ENCODE results near the gene UCKL1.
A peak's percentile ranks its signal among the peaks of the same experiment; 100 is the strongest.
"Not testable (repeated sequence)": the region's sequence is repeated elsewhere in the genome, so short reads cannot be mapped to it uniquely, and the experiment has no call there.

Gene UCKL1

GRCh38 chr20:63955827-63956663 is at the start of gene UCKL1:
Gene UCKL1, minus strand, starts transcription at chr20:63956416. Its CDS starts 44 bp downstream, at chr20:63956372.
- peak; percentile 71 to 83 for DNase-seq (ENCODE audit: low read depth in 1 of 2, low spot score in 1 of 2)

DNA sequence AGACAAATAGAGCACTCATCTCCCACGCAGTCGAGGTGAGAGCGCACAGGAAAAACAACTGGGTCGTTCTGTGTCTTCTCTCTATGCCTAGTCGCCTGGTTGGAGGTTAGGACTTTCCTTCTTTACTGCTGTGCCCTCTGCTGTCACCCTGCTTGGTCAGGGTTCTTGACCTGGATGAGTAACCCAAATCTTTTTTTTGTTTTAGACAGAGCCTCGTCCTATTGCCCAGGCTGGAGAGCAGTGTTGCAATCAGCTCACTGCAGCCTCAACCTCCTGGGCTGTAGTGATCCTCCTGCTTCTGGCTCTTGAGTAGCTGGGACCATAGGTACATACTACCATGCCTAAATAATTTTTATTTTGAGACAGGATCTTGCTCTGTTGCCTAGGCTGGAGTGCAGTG is 49.2 kb upstream of the UCKL1 start:
- no peak for DNase-seq (ENCODE audit: low read depth in 1 of 2, low spot score in 1 of 2)

GRCh38 chr20:64003960-64004725 is 47.9 kb upstream of the UCKL1 start:
- no peak for DNase-seq (ENCODE audit: low read depth in 1 of 2, low spot score in 1 of 2)

GRCh38 chr20:64001607-64002011 is 45.4 kb upstream of the UCKL1 start:
- DNase-seq (ENCODE audit: low read depth in 1 of 2, low spot score in 1 of 2), result no peak

GRCh38 chr20:64000906-64001305 is 44.7 kb upstream of the UCKL1 start:
- DNase-seq (ENCODE audit: low read depth in 1 of 2, low spot score in 1 of 2), result no peak

- DNase-seq (ENCODE audit: low read depth in 1 of 2, low spot score in 1 of 2), result no peak
Measured at GRCh38 chr20:63982937-63983336, 26.7 kb upstream of the UCKL1 start.

DNA sequence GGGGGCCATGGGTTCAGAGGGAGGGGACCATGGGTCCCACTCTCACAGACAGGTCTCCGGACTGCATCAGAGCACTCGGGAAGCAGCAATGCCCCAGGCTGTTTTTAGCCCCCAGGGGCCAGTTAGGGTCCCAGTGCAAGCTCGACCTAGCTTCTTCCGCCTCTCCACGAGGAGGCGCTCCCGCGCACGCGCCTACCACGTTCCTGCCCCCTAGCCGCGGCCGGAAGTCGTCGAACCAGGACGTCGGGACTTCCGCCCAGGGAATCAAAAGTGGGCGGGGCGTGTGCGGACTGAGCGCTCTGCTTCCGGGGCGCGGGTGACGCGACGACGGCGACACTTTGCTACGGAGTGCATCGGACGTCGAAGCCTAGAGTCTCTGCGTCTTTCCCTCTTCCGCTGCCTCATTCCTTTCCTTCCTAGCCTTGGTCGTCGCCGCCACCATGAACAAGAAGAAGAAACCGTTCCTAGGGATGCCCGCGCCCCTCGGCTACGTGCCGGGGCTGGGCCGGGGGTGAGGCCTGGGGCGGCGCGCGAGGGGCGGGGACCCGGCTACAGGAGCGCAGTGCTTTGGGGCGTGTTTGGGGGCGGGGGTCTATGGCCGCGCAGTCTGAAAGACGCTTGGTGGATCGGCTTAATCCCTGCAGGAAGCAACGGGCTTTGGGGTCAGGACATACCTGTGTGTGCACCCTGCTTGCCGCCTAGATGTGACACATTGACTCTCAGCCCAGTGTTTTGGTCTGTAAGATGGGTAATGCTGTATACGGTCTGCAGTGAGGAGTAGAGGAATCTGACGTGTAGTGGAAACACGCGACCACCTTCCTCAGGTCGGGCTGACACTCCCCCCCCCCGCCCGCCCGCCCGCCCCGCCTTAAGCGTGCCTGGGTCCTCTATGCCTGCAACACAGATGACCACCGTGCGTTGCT is 24.9 kb upstream of the UCKL1 start, which contains the start of gene PRPF6:
TSS of gene PRPF6 (plus strand) at position 327 of the 923 bp plus-strand sequence. CDS start at position 441, 114 bp downstream.
- DNase-seq (ENCODE audit: low read depth in 1 of 2, low spot score in 1 of 2), result peak; percentile 86 to 93

- no peak for DNase-seq (ENCODE audit: low read depth in 1 of 2, low spot score in 1 of 2)
Measured at GRCh38 chr20:63980317-63980805, 24.1 kb upstream of the UCKL1 start.

DNA sequence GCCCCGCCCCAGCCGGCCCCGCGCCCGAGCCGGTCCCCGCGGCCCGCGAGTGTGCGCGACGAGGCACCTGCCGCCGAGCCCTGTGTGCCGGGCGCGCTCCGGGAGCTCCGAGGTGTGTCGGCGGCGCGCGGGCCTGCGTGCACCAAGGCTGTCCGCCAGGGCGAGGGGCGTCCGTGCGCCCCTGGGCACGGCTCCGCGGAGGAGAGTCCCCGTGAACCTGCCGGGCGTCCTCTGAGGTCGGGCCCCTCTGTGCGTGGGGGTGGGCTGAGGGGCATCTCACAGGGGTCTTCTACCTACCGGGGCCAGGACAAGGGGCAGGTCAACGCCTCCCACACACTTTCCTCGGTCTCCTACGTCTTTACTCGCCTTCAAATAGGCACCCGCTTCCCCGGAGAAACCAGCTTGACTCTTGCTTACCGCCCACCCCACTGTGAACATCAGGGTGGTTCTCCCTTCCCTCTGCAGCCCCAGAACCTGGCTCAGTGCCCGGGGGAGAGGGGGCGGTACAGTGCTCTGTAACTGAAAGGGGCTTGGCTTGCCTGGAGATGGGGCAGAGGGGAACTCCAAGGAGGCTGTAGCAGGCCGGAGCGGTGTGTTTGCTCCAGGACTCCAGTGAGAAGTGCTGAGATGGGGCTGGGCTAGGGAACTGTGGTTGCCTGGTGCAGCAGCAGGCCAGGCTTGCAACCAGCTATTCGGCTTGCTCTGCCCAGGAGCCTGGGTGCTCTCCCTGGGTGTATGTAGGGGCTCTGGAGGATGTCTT is 23.5 kb upstream of the UCKL1 start, which contains the start of gene SAMD10:
TSS of gene SAMD10 (minus strand) at position 86 of the 760 bp plus-strand sequence. CDS start 175 bp downstream, outside the sequence.
- peak; percentile 62 to 73 for DNase-seq (ENCODE audit: low read depth in 1 of 2, low spot score in 1 of 2)

GRCh38 chr20:63979229-63979556 is 23.0 kb upstream of the UCKL1 start:
- DNase-seq (ENCODE audit: low read depth in 1 of 2, low spot score in 1 of 2), result no peak

GRCh38 chr20:63978319-63979228 is 22.4 kb upstream of the UCKL1 start:
- DNase-seq (ENCODE audit: low read depth in 1 of 2, low spot score in 1 of 2), result no peak

DNA sequence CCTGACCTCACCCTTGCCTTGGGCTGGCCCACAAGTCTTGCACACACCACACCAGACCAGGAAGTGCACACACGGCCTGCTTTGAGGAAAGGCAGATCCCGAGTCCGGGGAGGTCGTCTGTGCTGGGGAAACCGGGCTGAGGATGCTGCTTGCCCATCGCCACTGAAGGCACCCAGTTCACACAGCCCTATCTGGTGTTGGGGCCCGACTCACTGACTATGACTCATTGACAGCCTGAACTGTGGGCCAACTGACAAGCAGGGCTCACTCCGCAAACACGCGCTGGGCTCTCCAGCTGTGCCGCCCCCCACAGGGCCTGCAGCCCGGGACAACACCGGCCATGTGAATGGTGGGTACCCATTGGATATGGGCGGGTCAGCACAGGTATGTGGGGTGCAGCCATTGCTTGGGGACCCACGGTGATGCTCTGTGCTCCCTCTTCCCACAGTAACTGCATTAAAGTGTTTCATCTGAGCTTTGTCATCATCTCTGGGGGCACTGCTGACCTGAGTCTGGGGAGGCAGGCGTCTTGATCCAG is 21.6 kb upstream of the UCKL1 start:
- peak; percentile 31 to 55 for DNase-seq (ENCODE audit: low read depth in 1 of 2, low spot score in 1 of 2)

GRCh38 chr20:63976980-63977738 is 20.9 kb upstream of the UCKL1 start:
- no peak for DNase-seq (ENCODE audit: low read depth in 1 of 2, low spot score in 1 of 2)

DNA sequence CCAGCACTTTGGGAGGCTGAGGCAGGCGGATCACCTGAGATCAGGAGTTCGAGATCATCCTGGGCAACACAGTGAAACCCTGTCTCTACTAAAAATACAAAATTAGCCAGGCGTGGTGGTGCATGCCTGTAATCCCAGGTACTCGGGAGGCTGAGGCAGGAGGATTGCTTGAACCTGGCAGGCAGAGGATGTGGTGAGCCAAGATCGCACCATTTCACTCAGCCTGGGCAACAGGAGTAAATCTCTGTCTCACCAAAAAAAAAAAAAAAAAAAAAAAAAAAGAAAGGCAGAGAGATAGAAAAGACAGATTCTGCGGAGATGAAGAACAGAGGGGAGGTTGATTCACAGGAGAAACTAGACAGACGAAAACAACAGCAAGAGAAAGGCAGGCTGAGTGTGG is 20.3 kb upstream of the UCKL1 start:
- DNase-seq (ENCODE audit: low read depth in 1 of 2, low spot score in 1 of 2), result not testable (repeated sequence)

DNA sequence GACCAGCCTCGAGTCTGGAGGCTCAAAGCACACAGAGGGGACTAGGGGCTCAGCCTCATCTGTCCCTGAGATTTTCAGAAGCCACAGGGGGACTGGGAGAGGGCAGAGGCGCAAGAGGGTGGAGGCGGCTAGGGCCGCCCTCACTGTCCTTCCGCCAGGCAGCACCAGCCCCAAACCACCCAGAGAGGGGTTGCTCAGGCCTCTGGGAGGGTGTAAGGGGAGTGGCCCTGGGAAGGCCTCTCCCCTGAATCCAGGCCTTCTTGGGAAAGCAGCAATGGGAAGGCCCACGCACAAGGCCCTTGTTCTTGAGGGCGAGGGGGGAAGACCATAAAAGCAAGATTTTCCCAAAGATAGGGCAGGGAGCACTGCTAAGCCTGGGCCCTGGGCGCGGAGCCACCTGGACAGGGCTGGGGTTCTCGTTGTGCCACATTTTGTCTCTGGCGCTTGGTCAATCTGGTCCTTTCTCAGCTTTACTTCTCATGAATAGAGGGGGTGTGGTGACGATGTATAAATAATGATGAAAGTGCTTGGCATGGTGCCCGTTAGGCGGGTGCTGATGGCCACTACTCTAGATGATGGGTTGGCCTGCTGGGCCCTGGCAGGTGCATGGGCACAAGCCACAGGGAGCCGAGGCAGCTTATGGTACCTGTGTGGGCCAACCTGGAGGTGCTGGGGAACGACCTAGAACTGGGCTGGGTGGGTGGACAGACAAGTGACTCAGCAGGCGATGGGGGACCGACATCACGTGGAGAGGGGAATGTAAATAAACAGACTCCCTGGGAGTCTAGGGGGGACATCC is 18.4 kb upstream of the UCKL1 start:
- DNase-seq (ENCODE audit: low read depth in 1 of 2, low spot score in 1 of 2), result no peak

DNA sequence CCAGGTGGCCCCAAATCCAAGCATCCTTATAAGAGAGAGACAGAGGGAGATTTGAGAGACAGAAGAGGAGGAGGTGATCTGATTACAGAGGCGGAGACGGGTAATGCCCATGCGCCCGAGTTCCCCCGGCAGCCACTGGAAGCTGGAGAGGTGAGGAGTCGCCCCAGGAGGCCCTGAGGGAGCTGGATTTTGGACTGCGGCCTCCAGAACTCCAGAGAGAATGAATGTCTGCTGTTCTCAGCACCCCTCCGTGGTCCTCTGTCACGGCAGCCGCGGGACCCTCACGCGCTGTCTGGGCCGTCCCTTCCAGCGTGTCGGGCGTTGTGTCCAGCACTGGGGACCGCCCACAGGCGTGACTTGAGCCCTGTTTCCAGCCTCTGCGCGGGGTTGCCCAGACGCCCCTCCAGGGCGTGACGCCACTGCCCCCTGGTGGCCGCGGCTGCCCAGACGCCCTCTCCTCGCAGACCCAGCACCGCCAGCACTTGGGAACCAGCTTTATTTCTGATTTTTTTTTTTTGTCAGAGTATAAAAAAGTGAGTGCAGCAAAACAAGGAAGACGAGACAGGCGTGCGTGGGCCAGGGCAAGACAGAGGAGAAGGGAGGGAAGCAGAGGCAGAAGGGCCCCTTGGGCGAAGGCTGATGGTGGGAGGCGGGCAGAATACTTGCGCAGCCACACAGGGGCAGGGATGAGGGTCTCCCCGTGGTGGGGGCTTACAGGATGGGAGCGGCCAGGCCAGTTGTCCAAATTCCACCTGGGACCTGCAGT is 17.6 kb upstream of the UCKL1 start:
- peak; percentile 61 to 68 for DNase-seq (ENCODE audit: low read depth in 1 of 2, low spot score in 1 of 2)

DNA sequence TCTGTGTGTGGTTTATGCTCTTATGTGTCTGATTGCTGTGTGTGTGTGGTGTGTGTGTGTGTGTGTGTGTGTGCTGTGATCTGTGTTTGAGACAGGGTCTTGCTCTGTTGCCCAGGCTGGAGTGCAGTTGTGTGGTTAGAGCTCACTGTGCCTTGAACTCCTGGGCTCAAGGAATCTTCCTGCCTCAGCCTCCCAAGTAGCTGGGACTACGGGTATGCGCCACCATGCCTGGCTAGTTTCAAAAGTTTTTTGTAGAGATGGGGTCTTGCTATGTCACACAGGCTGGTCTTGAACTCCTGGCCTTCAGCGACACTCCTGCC is 16.9 kb upstream of the UCKL1 start:
- no peak for DNase-seq (ENCODE audit: low read depth in 1 of 2, low spot score in 1 of 2)
